HG03159 (cell line): ENCODE data around the gene NFKB1.

Source experiments
- ATAC-seq: cut with Tn5 transposase; IDR thresholded peaks from one replicate; pipeline ENCODE4 v1.9.1; 2021; ENCODE audit warnings: mild to moderate bottlenecking, moderate library complexity; ENCODE audit not compliant: unreplicated experiment

The NFKB1 gene

DNA sequence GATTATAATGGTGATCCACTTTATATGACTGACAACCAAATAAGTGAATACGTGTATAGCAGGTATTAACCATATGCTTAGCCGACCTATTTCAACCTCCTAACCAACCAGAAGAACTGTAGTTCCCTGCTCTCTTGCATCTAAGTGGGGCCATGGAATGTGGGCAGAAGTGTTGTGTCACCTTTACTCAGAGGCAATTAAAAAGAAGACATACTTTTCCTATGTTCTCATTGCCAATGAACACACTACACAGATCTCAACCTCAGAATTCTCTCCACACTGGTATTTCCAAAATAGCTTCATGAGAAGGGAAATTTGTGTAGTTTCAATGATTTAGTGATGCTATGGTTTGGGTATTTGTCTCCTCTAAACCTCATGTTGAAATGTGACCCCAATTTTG is 3.2 kb upstream of the NFKB1 start:
- ATAC-seq: no peak

GRCh38 chr4:102500352-102500695 is 835 bp upstream of the NFKB1 start:
- peak; percentile 19 for ATAC-seq

- peak; percentile 32 for ATAC-seq
Measured at GRCh38 chr4:102501447-102501696, 213 bp downstream of the NFKB1 start.

DNA sequence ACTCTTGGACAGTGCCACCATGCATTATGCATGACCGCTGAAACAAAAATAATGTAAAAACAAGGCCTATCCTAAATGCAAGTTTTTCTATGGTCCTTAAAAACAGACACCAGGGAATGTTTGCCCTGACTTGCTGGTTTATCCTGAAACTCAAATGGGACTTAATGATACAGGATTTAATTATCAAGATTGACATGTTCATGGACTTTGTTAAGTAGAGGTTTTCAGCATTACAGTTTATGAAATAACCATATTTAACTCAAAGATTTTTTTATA is 1.3 kb downstream of the NFKB1 start:
- ATAC-seq: no peak

DNA sequence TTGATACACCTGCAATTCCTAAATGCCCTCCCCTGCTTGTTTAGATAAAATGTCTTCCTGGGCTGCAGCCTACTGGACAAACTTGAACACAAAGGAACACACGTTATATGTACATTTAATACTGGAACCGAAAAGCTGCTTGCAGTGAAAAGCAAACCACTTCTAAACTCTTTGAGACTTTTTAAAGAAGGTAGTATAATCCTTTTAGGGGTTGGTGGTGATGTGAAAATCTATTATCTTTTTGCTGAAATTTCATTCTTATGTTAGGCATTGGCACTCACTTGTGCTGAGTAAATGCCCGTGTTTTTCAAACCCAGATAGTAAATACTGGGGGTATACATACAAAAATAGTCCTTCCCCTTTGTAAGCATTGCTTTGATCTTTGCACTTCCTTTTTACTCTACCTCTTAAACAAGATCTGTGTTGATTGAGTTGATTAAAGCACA is 2.2 kb downstream of the NFKB1 start:
- ATAC-seq: no peak

DNA sequence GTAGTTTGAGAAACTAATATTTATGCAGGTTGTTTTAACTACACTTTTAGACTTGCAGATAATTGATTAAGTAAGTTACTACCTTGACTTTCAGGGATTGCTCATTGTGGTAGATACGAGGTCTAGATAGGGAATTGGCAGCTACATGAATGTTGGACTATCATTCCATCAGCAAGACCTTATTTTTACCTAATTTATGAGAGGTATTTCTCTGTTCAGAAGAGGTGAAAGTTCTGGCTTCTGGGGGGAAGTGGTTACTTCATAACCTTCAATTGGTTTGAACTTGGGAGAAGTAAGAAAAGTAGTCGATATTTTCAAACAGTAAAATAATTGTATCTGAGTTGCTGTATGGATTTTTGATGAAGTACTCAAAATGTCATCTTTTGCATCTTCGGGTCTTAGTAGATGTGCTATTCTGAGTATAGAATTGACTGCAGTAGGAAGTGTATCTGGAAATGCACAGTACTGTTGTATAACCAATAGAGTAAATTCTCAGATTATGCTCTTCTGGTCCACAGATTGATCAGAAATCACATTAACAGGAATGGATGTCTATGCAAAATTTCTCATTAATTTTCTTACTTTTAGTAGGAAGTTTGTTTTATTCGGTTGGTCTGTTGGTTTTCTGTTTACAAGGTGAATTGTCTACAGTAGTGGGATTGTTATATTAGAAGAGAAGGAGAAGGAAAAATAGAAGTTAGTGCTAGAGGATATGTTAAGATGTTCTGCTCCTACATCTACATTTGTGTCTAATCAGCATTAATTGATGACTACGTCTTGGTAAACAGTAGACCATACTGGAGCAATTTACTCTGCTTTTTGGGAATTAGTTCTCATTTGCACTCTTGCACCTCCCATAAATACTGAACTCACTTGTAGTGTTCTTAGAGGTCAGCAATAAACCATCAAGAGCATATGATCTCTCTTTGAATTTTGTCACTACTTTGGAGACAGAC is 3.0 kb downstream of the NFKB1 start:
- no peak for ATAC-seq

GRCh38 chr4:102504941-102505340 is 3.8 kb downstream of the NFKB1 start:
- ATAC-seq: no peak

DNA sequence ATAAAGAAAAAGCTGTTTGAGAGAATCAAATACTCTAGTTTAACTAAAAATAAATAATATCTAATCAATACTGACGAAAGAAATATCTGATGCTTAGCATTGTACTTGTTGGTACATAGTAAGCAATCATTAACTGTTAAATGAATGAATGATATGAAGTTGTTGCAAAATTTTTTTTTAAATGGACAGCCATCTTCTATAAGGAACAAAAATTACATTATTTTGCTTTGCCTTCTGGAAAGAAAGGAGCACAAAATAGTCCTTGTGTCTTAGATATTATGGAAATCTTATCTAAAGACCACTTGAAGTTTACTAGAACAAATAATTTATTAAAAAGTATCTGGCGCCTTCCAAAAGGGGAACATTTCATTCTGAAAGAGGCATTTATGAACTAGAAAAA is 4.5 kb downstream of the NFKB1 start:
- no peak for ATAC-seq

DNA sequence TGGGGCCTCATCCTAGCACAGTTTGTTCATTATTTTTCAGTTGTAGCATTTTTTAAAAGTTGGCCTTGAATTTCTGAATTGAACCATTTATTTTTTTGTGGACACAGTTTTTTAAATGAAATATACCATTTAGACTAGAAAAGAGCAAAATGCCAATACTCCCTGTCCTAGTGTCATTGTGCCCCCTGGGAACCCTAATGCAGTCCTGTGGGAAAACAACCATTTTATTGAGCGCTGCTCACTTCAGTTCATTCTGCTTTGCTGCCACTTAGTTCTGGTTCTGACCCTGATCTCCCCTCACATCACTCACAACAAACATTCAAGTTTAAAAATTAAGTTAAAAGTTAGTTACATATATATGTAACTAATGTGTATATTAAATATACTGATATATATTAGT is 5.4 kb downstream of the NFKB1 start:
- ATAC-seq: no peak

DNA sequence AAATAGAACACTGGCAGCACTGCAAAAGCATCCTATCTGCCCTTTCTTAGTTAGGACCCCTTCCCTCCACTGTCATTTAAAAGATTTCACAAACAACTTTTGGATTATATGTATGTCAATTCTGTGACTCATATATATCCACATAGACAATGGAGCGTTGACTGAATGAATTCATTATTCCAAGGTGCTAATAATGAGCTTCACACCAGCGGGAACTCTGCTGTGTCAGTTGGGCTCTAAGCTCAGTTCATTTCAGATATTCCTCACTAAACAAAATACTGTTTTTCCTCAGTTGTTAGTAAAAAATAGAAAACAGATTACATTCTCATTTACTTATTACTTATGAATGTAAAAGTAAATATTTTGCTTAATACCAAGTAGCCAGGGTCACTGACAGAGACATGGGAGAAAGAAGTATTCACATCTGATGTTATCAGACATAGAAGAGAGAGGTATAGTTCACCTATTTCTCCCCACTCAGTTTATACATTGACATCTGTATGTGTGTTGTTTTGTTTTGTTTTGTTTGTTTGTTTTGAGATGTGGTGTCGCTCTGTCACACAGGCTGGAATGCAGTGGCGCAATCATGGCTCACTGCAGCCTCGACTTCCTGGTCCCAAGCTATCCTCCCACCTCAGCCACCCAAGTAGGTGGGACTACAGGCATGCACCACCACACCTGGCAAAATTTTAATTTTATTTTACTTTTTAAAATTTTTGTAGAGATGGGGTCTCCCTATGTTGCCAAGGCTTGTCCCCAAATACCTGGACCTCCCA is 10.9 kb downstream of the NFKB1 start:
- no peak for ATAC-seq

GRCh38 chr4:102514298-102514964 is 13.3 kb downstream of the NFKB1 start:
- ATAC-seq: no peak

DNA sequence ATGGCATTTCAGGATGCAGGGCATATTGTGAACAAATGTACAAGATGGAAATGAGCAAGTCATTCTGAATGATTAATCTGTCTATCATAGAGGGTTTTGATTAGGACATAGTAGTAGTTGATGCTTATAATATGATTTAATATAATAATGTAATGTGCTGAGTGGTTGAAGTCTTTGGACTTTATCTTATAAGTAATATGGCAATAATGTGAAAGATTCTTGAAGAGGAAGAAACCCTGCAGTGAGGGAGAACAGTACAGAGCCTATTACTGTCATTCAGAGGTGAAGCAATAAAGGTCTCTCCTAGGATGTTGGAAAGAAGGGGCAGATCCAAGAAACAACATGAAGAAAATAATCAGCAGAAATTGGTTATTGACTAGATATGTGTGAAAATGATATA is 16.6 kb downstream of the NFKB1 start:
- ATAC-seq: no peak

DNA sequence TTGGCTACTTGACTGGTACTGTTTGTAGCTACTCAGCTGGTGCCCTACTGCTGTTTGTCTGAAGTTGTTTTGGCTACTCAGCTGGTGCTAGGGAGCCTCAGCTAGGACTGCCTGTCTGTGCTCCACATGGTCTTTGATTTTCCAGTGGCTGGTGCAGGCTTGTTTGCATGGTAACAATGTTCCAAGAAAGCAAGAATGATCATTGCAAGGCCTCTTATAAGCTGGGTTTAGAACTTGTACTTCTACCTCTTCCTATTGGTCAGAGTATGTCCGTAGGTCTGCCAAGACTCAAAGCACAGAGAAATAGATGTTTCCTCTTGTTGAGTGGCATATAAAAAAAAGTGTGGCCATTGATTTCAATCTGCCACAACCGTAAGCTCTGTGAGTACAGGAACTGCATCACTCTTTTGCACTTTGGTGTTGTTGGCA is 17.6 kb downstream of the NFKB1 start:
- ATAC-seq: no peak

DNA sequence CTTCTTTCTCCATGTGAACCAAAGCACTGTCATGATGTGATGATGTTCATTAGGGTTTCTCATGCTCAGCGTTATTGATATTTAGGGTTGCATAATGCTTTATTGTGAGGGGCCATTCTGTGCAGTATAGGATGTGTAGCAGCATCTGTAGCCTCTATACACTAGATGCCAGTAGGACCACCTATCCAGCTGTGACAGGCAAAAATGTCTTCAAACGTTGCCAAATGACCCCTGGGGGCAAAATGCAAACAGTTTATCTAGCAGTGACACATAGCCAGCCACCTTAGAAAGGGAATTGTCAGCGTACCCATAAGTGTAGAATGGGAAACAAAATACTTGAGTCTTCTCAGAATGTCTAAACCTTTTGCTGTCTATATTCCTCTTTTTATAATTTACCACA is 18.8 kb downstream of the NFKB1 start:
- no peak for ATAC-seq

GRCh38 chr4:102521570-102521969 is 20.4 kb downstream of the NFKB1 start:
- ATAC-seq: no peak

DNA sequence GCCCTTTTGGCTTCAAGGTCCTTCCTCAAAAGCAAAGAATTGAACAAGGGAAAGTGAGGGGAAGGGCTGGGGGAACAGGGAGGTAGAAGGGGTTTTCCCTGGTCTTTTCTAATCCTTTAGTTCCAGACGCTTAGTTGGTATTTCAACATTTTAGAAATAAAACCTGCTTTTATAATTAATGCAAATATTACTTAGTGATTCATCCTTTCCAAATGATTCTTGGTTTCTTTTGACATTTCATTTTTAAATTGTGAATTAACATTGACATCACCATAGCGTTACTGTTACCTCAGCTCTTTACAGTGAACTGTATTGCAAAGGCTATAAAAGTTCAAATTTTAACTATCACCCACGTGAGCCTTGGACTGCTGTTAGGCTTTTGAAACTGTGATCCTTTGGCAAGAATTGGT is 20.9 kb downstream of the NFKB1 start:
- no peak for ATAC-seq

- no peak for ATAC-seq
Measured at GRCh38 chr4:102524691-102525090, 23.5 kb downstream of the NFKB1 start.

DNA sequence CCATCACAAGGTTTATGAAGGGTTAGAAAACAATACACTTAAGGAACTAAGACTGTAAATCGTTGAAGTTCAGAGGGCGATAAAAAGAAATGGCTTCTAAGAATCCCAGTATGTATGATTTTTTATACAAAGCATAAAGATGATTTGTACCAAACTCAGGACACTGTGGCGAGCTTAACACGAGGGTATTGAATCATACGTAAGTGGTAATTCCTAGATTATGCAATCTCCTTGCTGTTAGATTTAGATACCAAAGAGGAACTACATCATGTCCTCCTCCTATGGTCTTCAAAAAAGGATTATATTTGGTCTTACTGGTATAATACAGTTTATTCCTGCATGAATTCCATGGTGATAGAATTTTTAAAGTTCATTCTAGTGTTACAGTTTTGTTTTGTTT is 23.9 kb downstream of the NFKB1 start:
- no peak for ATAC-seq

- no peak for ATAC-seq
Measured at GRCh38 chr4:102525504-102525903, 24.3 kb downstream of the NFKB1 start.

GRCh38 chr4:102526532-102526931 is 25.4 kb downstream of the NFKB1 start:
- ATAC-seq: no peak

DNA sequence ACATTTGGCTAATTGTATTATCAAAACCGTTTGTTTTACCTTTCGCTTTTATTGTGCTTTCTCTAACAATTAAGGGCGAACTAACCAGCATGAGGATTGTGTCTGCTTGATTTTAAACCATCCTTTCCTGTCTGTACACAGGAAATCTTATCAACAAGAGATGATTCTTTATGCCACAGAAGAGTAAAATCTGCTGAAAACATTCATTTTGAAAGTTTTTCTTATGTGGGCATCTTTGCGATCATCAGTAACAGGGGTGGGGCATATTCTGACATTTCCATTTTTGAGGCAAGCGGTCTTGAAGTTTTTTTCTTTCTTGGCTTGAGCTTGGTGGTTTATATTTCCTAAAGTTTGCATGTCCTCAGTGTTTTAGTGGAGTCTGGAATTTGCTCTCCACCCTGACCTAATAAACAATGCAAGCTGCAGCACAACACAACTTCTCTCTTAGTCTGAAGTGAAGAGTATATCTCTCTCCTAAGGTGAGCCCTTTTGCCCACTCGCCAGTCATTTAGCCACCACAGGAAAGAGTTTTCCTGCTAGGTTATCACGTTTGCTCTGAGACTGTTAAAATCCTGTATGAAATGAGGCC is 26.6 kb downstream of the NFKB1 start:
- ATAC-seq: no peak

DNA sequence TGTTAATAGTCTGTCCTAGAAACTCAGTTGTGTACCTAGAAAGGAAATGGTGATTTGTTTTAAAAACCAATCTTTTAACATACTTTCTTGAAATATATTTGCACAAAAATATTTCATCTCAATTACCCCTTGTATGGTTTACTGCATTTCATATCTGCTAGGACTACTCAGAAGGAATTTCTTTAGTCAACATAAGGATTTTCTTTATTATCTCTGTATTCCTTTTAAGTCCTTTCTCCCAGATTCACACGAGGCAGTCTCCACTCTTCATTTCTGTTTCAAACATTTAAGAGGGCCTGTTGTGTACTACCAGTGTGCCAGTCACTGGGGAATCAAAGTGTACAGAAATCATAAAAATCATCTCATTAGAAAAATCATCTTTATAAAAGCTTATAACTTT is 28.8 kb downstream of the NFKB1 start:
- ATAC-seq: no peak
